Kidney epithelial cell (primary cell): ENCODE results near the gene IDH3A. TPM values are rescaled to one million over a fixed set of nuclear protein-coding genes. Genes with fewer than 3 reads are reported as not detected.

Experiments
- DNase-seq: peaks from one replicate; pipeline ENCODE4 v3.0.0-alpha.2; 2010; ENCODE audit warnings: low read depth
- H3K27me3 ChIP-seq: 2 replicates; pipeline ENCODE4 v1.6.0; 2011; ENCODE audit warnings: low read length; ENCODE audit not compliant: control insufficient read depth, insufficient read depth
- H3K36me3 ChIP-seq: 2 replicates; pipeline ENCODE4 v1.5.1; 2011; ENCODE audit warnings: low read length; ENCODE audit not compliant: control insufficient read depth, insufficient read depth
- H3K4me3 ChIP-seq: 2 replicates; pipeline ENCODE4 v1.5.1; 2011; ENCODE audit warnings: low read depth, mild to moderate bottlenecking, control low read depth, low read length
- CTCF ChIP-seq: IDR thresholded peaks from 2 replicates; pipeline ENCODE4 v1.5.1; 2011; ENCODE audit warnings: mild to moderate bottlenecking, moderate library complexity, low read length, control low read depth, inconsistent platforms; ENCODE audit not compliant: insufficient read depth, poor library complexity, severe bottlenecking
- total RNA-seq: library from RNA; depleted of rRNA; stranded (reverse); fragments of >200 nt; gene quantifications from 2 replicates; pipeline ENCODE4 v1.2.3, GENCODE V29; 2015

IDH3A gene
- total RNA-seq, 1 donor from 2014 or later: 60.4 TPM

DNA sequence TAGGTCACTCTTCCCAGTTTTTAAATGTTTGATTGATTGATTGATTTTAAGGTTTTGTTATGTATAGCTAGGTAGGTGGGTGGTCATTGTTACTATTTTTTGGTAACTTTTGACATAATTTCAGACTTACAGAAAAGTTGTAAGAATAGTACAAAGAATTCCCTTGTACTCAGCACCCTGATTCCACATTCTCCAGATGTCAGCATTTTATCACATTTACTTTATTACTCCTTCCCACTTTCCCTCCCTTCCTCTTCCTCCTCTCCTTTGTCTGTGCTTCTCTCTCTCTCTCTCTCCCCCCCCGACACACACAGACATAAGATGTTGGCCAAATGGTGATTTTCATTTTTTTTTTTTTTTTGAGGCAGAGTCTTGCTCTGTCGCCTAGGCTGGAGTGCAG, 14.8 kb downstream of the IDH3A start:
- DNase-seq: no peak
- H3K27me3 ChIP-seq: no peaks in the 10 kb centered on the region
- TF ChIP-seq CTCF: no peak
- H3K4me3 ChIP-seq: no peak overlapping the region
- no peaks in the 10 kb centered on the region for H3K36me3 ChIP-seq

DNA sequence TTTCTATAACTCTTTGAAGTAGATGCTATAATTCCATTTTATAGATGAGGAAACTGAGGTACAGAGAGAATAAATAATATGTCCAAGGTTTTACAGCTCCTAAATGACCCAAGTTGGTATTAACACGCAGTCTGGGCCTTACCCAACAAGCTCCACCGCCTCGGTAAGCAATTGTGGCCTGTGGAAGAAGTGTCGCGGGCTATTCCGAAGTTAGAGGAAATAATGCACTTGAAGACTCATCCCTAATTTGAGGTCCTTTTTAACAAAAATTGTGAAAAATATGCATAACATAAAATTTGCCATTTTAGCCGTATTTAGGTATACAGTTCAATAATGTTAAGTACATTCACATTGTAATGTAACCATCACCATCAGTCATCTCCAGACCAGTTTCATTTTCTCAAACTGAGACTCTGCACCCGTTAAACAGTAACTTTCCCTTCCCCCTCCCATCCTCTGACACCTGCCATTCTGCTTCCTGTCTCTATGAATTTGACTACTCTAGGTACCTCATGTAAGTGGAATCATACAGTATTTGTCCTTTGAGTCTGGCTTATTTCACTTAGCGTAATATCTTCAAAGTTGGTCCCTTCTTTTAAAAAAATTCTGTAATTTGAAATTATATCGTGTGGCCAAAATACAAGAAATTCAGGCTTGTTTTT, 18.2 kb downstream of the IDH3A start:
- no peak for DNase-seq
- no peak for TF ChIP-seq CTCF
- Histone ChIP-seq H3K27me3 (no peaks in the 10 kb centered on the region), H3K4me3 (no peak overlapping the region), H3K36me3 (no peaks in the 10 kb centered on the region)

DNA sequence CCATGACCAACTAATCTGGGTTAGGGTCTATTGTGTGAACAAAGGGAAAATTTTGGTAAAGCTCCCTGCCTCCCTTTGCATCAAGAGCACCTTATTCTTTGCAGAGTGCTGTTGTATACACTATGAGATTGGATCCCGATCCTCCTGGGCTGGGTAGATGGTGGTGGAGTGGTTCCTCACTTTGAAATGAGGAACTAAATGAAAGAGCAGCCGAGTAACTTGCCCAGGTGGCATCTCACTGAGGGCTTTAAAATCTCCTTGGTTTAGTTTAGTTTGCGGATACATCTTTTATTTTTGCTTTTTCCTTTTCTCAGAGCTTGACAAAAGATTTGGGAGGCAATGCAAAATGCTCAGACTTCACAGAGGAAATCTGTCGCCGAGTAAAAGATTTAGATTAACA, 19.4 kb downstream of the IDH3A start:
- TF ChIP-seq CTCF: no peak
- Histone ChIP-seq H3K27me3 (no peaks in the 10 kb centered on the region), H3K36me3 (peaks cover 1% of the 10 kb centered on the region), H3K4me3 (no peak overlapping the region)
- DNase-seq: no peak

- H3K36me3 ChIP-seq: peaks cover 1% of the 10 kb centered on the region
Measured at GRCh38 chr15:78170848-78171773, 21.9 kb downstream of the IDH3A start.

DNA sequence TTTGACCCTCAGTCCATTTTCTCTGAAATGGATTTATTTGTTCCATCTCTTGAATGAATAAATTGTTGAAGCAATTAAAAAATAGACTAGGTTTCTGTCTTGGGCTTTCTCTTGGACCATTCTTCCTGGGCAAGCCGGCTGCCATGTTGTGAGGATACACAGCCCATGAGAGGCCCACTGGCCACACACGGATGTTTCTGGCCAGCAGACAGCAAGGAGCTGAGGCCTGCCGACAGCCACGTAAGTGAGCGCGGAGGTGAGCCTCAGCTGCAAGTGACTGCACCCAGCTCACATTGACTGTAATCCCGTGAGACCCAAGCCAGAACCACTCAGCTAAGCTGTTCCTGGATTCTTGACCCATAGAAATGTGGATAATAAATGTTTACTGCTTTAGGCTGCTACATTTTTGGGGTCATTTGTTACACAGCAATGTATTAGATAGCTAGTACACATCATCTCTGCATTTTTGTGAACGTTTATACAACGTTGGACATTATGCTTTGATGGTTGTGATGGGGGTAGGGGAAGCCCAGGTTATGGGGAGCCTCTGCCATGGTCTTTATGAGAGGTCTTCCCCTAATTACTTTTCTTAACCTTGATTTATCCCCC, 22.8 kb downstream of the IDH3A start:
- no peak overlapping the region for H3K4me3 ChIP-seq
- TF ChIP-seq CTCF: no peak
- DNase-seq: no peak
- no peaks in the 10 kb centered on the region for H3K27me3 ChIP-seq
- H3K36me3 ChIP-seq: peaks cover 1% of the 10 kb centered on the region

More at GRCh38 chr15:78170848-78171773, 21.9 kb downstream of the IDH3A start:
- no peak for DNase-seq
- Histone ChIP-seq H3K27me3 (no peaks in the 10 kb centered on the region), H3K4me3 (no peak overlapping the region)
- TF ChIP-seq CTCF: no peak
